ENCODE results near the gene CMSS1. TPM values are rescaled to one million over a fixed set of nuclear protein-coding genes. Genes with fewer than 3 reads are reported as not detected.

Gene CMSS1
- total RNA-seq, 1 experiment from 2014 or later: 117 TPM

- Mint-ChIP-seq H3K9me3 (ENCODE audit: unreplicated experiment) (no peaks in the 10 kb centered on the region), H3K4me1 (ENCODE audit: insufficient read depth, unreplicated experiment) (peaks cover 19% of the 10 kb centered on the region), H3K27ac (ENCODE audit: low read depth, unreplicated experiment) (peak overlapping the region; percentile 74), H3K4me3 (ENCODE audit: unreplicated experiment) (peak overlapping the region; percentile 6), H3K36me3 (ENCODE audit: insufficient read depth, unreplicated experiment) (no peaks in the 10 kb centered on the region), H3K27me3 (ENCODE audit: insufficient read depth, unreplicated experiment) (no peaks in the 10 kb centered on the region)
- POLR2A ChIA-PET: interaction anchor here (0.6 to 3.2 kb wide), 9 partner anchors 9 to 95 kb away, joined by 3 to 30 read pairs (median 7); no protein-coding TSS in a partner anchor
- intact Hi-C loops (cut with micrococcal nuclease): no loop called here
- BruUV-seq (replicated peaks): no TSS peak
- peak; percentile 11 for DNase-seq (ENCODE audit: unreplicated experiment)
- CTCF ChIA-PET: interaction anchor here (0.6 to 1.5 kb wide), 3 partner anchors 13 to 283 kb away, joined by 3 to 4 read pairs (median 3); no protein-coding TSS in a partner anchor
- no peak for TF ChIP-seq CTCF (IDR thresholded peaks at IDR 0.05; ENCODE audit: unreplicated experiment)
These were observed 215.5 kb downstream of the CMSS1 start for GRCh38 chr3:100033184-100033583.

- intact Hi-C loops (cut with micrococcal nuclease): no loop called here
- Mint-ChIP-seq H3K4me3 (ENCODE audit: unreplicated experiment) (no peak overlapping the region), H3K36me3 (ENCODE audit: insufficient read depth, unreplicated experiment) (no peaks in the 10 kb centered on the region), H3K27ac (ENCODE audit: low read depth, unreplicated experiment) (peak overlapping the region; percentile 74), H3K4me1 (ENCODE audit: insufficient read depth, unreplicated experiment) (peaks cover 19% of the 10 kb centered on the region), H3K9me3 (ENCODE audit: unreplicated experiment) (no peaks in the 10 kb centered on the region), H3K27me3 (ENCODE audit: insufficient read depth, unreplicated experiment) (no peaks in the 10 kb centered on the region)
- CTCF ChIA-PET: interaction anchor here (0.6 kb wide), 1 partner anchor 56 kb away, joined by 3 read pairs; no protein-coding TSS in a partner anchor
- POLR2A ChIA-PET: interaction anchor here (0.6 to 2.2 kb wide), 3 partner anchors 8 to 95 kb away, joined by 3 to 15 read pairs (median 12); no protein-coding TSS in a partner anchor
- TF ChIP-seq CTCF (IDR thresholded peaks at IDR 0.05; ENCODE audit: unreplicated experiment): no peak
- BruUV-seq (replicated peaks): no TSS peak
- no peak for DNase-seq (ENCODE audit: unreplicated experiment)
These were observed 216.3 kb downstream of the CMSS1 start for GRCh38 chr3:100033903-100034471.

- intact Hi-C loops (cut with micrococcal nuclease): no loop called here
- Mint-ChIP-seq H3K36me3 (ENCODE audit: insufficient read depth, unreplicated experiment) (peaks cover 12% of the 10 kb centered on the region), H3K4me1 (ENCODE audit: insufficient read depth, unreplicated experiment) (peaks cover 36% of the 10 kb centered on the region), H3K27ac (ENCODE audit: low read depth, unreplicated experiment) (no peak overlapping the region), H3K27me3 (ENCODE audit: insufficient read depth, unreplicated experiment) (no peaks in the 10 kb centered on the region), H3K4me3 (ENCODE audit: unreplicated experiment) (no peak overlapping the region), H3K9me3 (ENCODE audit: unreplicated experiment) (no peaks in the 10 kb centered on the region)
- BruUV-seq (replicated peaks): no TSS peak
- ChIA-PET CTCF (interaction anchor here (0.6 kb wide), 1 partner anchor 1646 kb away, joined by 3 read pairs; no protein-coding TSS in a partner anchor), POLR2A (interaction anchor here (0.7 to 1.0 kb wide), 2 partner anchors 9 to 32 kb away, joined by 3 read pairs; no protein-coding TSS in a partner anchor)
- no peak for DNase-seq (ENCODE audit: unreplicated experiment)
- TF ChIP-seq CTCF (IDR thresholded peaks at IDR 0.05; ENCODE audit: unreplicated experiment): no peak
These were observed 221.4 kb downstream of the CMSS1 start for GRCh38 chr3:100039075-100039474.

GRCh38 chr3:100040451-100041225 is 223.0 kb downstream of the CMSS1 start:
- intact Hi-C loops (cut with micrococcal nuclease): loop anchor here (2.0 to 5.0 kb wide), 2 partner anchors 38 to 140 kb away; no protein-coding TSS in a partner anchor
- no peak for TF ChIP-seq CTCF (IDR thresholded peaks at IDR 0.05; ENCODE audit: unreplicated experiment)
- BruUV-seq (replicated peaks): no TSS peak
- Mint-ChIP-seq H3K36me3 (ENCODE audit: insufficient read depth, unreplicated experiment) (peaks cover 12% of the 10 kb centered on the region), H3K4me1 (ENCODE audit: insufficient read depth, unreplicated experiment) (peaks cover 47% of the 10 kb centered on the region), H3K4me3 (ENCODE audit: unreplicated experiment) (no peak overlapping the region), H3K27me3 (ENCODE audit: insufficient read depth, unreplicated experiment) (no peaks in the 10 kb centered on the region), H3K9me3 (ENCODE audit: unreplicated experiment) (no peaks in the 10 kb centered on the region), H3K27ac (ENCODE audit: low read depth, unreplicated experiment) (peak overlapping the region; percentile 79)
- ChIA-PET CTCF (interaction anchor here (0.7 to 2.5 kb wide), 6 partner anchors 10 to 214 kb away, joined by 3 to 15 read pairs (median 3); no protein-coding TSS in a partner anchor), POLR2A (interaction anchor here (0.6 to 3.5 kb wide), 14 partner anchors 8 to 1636 kb away, joined by 3 to 32 read pairs (median 6); partner anchors contain the start of gene TBC1D23)
- DNase-seq (ENCODE audit: unreplicated experiment): peak; percentile 51

All from MCF 10A (cell line).